ENCODE results near the gene ARID3C.

- TF ChIP-seq CTCF (IDR thresholded peaks at IDR 0.05; ENCODE audit: poor library complexity) (peak; percentile 95), EZH2 (IDR thresholded peaks at IDR 0.05; ENCODE audit: borderline replicate concordance) (no peak), EZH2phosphoT487 (IDR thresholded peaks at IDR 0.05; ENCODE audit: low read depth, severe bottlenecking, unreplicated experiment) (no peak)
Measured at GRCh38 chr9:34603610-34604231, 25.1 kb downstream of the ARID3C start.
